ENCODE data around the gene ATM. TPM values are rescaled to one million over a fixed set of nuclear protein-coding genes. Genes with fewer than 3 reads are reported as not detected.

ATM gene
- total RNA-seq, 1 donor from 2014 or later: 30.1 TPM

GRCh38 chr11:108333403-108333899 is 110.6 kb downstream of the ATM start:
- Histone ChIP-seq H3K4me3 (no peak overlapping the region), H3K27me3 (ENCODE audit: low read depth) (no peaks in the 10 kb centered on the region), H3K27ac (replicated peaks) (no peak overlapping the region), H3K9me3 (replicated peaks) (no peaks in the 10 kb centered on the region), H3K4me1 (no peaks in the 10 kb centered on the region), H3K36me3 (peaks cover 96% of the 10 kb centered on the region)
- no peak for TF ChIP-seq CTCF (IDR thresholded peaks at IDR 0.05; ENCODE audit: borderline replicate concordance)
- intact Hi-C loops (cut with micrococcal nuclease): no loop called here
- DNase-seq: no peak

GRCh38 chr11:108338750-108339149 is 115.9 kb downstream of the ATM start:
- Histone ChIP-seq H3K36me3 (peaks cover 44% of the 10 kb centered on the region), H3K9me3 (replicated peaks) (no peaks in the 10 kb centered on the region), H3K4me3 (no peak overlapping the region), H3K4me1 (no peaks in the 10 kb centered on the region), H3K27ac (replicated peaks) (no peak overlapping the region), H3K27me3 (ENCODE audit: low read depth) (no peaks in the 10 kb centered on the region)
- intact Hi-C loops (cut with micrococcal nuclease): no loop called here
- no peak for DNase-seq
- no peak for TF ChIP-seq CTCF (IDR thresholded peaks at IDR 0.05; ENCODE audit: borderline replicate concordance)

GRCh38 chr11:108340973-108341372 is 118.1 kb downstream of the ATM start:
- H3K4me3 ChIP-seq: no peak overlapping the region
- no peaks in the 10 kb centered on the region for H3K4me1 ChIP-seq
- DNase-seq: no peak
- H3K9me3 ChIP-seq (replicated peaks): no peaks in the 10 kb centered on the region
- intact Hi-C loops (cut with micrococcal nuclease): no loop called here
- H3K36me3 ChIP-seq: peaks cover 27% of the 10 kb centered on the region
- TF ChIP-seq CTCF (IDR thresholded peaks at IDR 0.05; ENCODE audit: borderline replicate concordance): no peak
- H3K27ac ChIP-seq (replicated peaks): no peak overlapping the region
- H3K27me3 ChIP-seq (ENCODE audit: low read depth): no peaks in the 10 kb centered on the region

GRCh38 chr11:108341654-108342053 is 118.8 kb downstream of the ATM start:
- no peak for TF ChIP-seq CTCF (IDR thresholded peaks at IDR 0.05; ENCODE audit: borderline replicate concordance)

GRCh38 chr11:108343714-108344113 is 120.8 kb downstream of the ATM start:
- intact Hi-C loops (cut with micrococcal nuclease): no loop called here
- no peaks in the 10 kb centered on the region for H3K27me3 ChIP-seq (ENCODE audit: low read depth)

More at GRCh38 chr11:108341654-108342053, 118.8 kb downstream of the ATM start:
- intact Hi-C loops (cut with micrococcal nuclease): no loop called here
- peaks cover 26% of the 10 kb centered on the region for H3K36me3 ChIP-seq
- H3K27me3 ChIP-seq (ENCODE audit: low read depth): no peaks in the 10 kb centered on the region
- DNase-seq: no peak
- H3K9me3 ChIP-seq (replicated peaks): no peaks in the 10 kb centered on the region
- no peak overlapping the region for H3K27ac ChIP-seq (replicated peaks)
- H3K4me1 ChIP-seq: no peaks in the 10 kb centered on the region
- no peak overlapping the region for H3K4me3 ChIP-seq

More at GRCh38 chr11:108343714-108344113, 120.8 kb downstream of the ATM start:
- H3K36me3 ChIP-seq: peaks cover 23% of the 10 kb centered on the region
- TF ChIP-seq CTCF (IDR thresholded peaks at IDR 0.05; ENCODE audit: borderline replicate concordance): no peak
- H3K4me3 ChIP-seq: no peak overlapping the region
- no peak for DNase-seq
- no peaks in the 10 kb centered on the region for H3K9me3 ChIP-seq (replicated peaks)
- no peak overlapping the region for H3K27ac ChIP-seq (replicated peaks)
- no peaks in the 10 kb centered on the region for H3K4me1 ChIP-seq
